ENCODE results near the gene PKMYT1.

DNA sequence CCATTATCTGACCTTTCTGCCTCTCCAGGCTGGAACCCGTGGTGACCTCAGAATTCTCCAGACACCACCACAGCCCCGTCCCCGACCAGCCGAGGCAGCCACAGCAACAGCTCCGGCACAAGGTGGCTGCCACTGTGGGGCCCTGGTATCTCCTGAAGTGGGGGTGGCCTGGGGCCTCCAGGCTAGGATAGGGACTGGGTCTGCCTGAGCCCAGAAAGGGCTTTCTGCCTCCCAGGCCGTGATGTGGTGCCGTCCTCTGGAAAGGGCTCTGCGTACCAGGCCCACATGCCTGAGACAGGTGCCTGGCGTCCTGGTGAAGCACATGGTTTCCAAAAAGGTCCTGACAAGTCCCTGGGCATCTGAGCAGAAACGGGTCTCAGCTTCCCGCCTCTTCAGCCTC, 51.5 kb downstream of the PKMYT1 start:
- TF ChIP-seq EZH2 (IDR thresholded peaks at IDR 0.05; ENCODE audit: borderline replicate concordance, low read depth, low read length, poor library complexity, severe bottlenecking): no peak
- TF ChIP-seq, protein P1, sequence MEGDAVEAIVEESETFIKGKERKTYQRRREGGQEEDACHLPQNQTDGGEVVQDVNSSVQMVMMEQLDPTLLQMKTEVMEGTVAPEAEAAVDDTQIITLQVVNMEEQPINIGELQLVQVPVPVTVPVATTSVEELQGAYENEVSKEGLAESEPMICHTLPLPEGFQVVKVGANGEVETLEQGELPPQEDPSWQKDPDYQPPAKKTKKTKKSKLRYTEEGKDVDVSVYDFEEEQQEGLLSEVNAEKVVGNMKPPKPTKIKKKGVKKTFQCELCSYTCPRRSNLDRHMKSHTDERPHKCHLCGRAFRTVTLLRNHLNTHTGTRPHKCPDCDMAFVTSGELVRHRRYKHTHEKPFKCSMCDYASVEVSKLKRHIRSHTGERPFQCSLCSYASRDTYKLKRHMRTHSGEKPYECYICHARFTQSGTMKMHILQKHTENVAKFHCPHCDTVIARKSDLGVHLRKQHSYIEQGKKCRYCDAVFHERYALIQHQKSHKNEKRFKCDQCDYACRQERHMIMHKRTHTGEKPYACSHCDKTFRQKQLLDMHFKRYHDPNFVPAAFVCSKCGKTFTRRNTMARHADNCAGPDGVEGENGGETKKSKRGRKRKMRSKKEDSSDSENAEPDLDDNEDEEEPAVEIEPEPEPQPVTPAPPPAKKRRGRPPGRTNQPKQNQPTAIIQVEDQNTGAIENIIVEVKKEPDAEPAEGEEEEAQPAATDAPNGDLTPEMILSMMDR (conservative IDR thresholded peaks at IDR 0.05; ENCODE audit: low read depth, low read length): no peak
